Peyer's patch (tissue), 4 donors: ENCODE measurements around the gene GATA6. TPM values are rescaled to one million over a fixed set of nuclear protein-coding genes. Genes with fewer than 3 reads are reported as not detected.

Source experiments
- DNase-seq, 3 donors: peaks; one replicate each; pipeline ENCODE4 v3.0.0-alpha.2; 2017 to 2019
- H3K27ac ChIP-seq, 4 donors: fragments of 200-600 bp; sonication (generic); one replicate each; pipeline ENCODE4 v1.5.1; 2016 to 2019
- H3K27me3 ChIP-seq, 2 donors: fragments of 200-600 bp; sonication (generic); one replicate each; pipeline ENCODE4 v1.5.1; 2019
- H3K36me3 ChIP-seq, 3 donors: fragments of 200-600 bp; sonication (generic); one replicate each; pipeline ENCODE4 v1.5.1; 2016 to 2019
- H3K4me1 ChIP-seq, 4 donors: fragments of 200-600 bp; sonication (generic); one replicate each; pipeline ENCODE4 v1.5.1; 2016 to 2019
- H3K4me3 ChIP-seq, 4 donors: fragments of 200-600 bp; sonication (generic); 1 replicate in 3 of 4; 2 replicates in 1 of 4; pipeline ENCODE4 v1.5.1; 2016 to 2019; ENCODE audit warnings: mild to moderate bottlenecking in 1 of 4
- H3K9me3 ChIP-seq, 4 donors: fragments of 200-600 bp; sonication (generic); one replicate each; pipeline ENCODE4 v1.5.1; 2016 to 2019; ENCODE audit warnings: mild to moderate bottlenecking in 1 of 4
- CTCF ChIP-seq, 6 experiments: fragments of 450-650 bp in 4 of 6; fragments of 200-600 bp in 2 of 6; sonication (generic) in 1 of 6; IDR thresholded peaks; one replicate each; pipeline ENCODE4 v1.5.1; 2017 to 2019; ENCODE audit warnings: antibody characterized with exemption in 6 of 6, mild to moderate bottlenecking in 3 of 6, moderate library complexity in 1 of 6
- POLR2A ChIP-seq, 2 donors: fragments of 450-650 bp; IDR thresholded peaks; one replicate each; pipeline ENCODE4 v1.5.1; 2017; ENCODE audit warnings: antibody characterized with exemption in 2 of 2, mild to moderate bottlenecking in 2 of 2, moderate library complexity in 2 of 2
- total RNA-seq, 4 donors: library from RNA; depleted of rRNA; stranded (reverse); fragments of >200 nt; gene quantifications; one replicate each; pipeline ENCODE4 v1.1.0, GENCODE V29; 2016

GATA6 gene
- total RNA-seq, 4 donors from 2014 or later: 24.8 to 127 (median 114) TPM

DNA sequence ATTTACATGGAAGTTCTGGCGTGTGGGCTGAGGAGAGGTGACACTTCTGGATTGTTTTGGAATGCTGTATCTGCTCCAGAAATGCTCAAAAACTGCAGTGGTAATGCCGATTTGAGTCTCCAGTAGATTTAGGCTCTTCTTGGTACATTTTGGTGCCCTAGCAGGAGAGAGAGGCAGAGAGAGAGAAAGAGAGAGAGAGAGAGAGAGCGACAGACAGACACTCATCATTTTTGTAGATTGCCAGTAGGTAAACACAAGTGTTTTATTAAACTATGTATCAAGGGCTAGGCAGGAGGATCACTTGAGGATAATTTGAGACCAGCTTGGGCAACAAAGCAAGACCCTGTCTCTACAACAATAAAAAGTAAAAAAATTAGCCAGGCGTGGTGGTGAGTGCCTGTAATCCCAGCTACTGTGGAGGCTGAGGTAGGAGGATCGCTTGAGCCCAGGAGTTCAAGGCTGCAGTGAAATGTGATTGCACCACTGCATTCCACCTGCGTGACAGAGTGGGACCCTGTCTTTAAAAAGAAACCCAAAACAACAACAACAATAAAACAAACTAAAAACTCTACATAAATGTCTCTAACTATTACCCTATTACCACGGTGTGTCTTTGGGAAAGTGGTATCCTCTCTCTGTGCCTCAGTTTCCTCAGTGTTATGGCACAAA is 60.2 kb downstream of the GATA6 start:
- DNase-seq: no peak
- H3K27me3 ChIP-seq: no peaks in the 10 kb centered on the region
- peaks cover 0 to 5% (median 0%) of the 10 kb centered on the region in 4 donors for H3K4me1 ChIP-seq
- TF ChIP-seq POLR2A (IDR thresholded peaks at IDR 0.05) (no peak), CTCF (IDR thresholded peaks at IDR 0.05) (no peak)
- no peaks in the 10 kb centered on the region for H3K36me3 ChIP-seq
- H3K4me3 ChIP-seq: no peak overlapping the region
- H3K9me3 ChIP-seq: no peaks in the 10 kb centered on the region
- H3K27ac ChIP-seq: no peak overlapping the region

- Histone ChIP-seq H3K27me3 (no peaks in the 10 kb centered on the region), H3K27ac (no peak overlapping the region), H3K4me3 (no peak overlapping the region), H3K36me3 (no peaks in the 10 kb centered on the region), H3K4me1 (peaks cover 0 to 5% (median 0%) of the 10 kb centered on the region in 4 donors), H3K9me3 (no peaks in the 10 kb centered on the region)
- TF ChIP-seq CTCF (IDR thresholded peaks at IDR 0.05) (no peak), POLR2A (IDR thresholded peaks at IDR 0.05) (no peak)
- no peak for DNase-seq
These were observed 61.1 kb downstream of the GATA6 start for GRCh38 chr18:22230471-22230945.

DNA sequence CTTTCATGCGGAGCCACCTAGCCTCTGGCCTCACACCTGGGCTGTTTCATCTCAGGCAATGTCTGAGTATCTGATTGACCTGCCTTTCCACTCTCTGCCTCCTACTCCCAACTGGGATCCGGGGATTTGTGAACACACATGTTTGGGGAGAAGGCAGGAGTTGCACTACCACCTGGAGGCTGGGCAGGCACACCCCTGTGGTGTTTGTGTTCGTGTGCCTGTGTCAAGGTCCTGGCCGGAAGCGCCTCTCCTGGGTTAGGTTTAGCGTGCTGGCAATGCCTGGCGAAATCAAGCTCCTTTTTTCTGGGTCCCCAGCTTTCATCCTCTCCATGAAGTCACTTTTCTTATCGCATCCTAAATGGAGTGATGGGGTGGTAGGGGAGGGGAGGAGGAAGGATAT is 63.9 kb downstream of the GATA6 start:
- Histone ChIP-seq H3K27ac (no peak overlapping the region), H3K36me3 (no peaks in the 10 kb centered on the region), H3K9me3 (no peaks in the 10 kb centered on the region), H3K4me1 (peaks cover 0 to 5% (median 0%) of the 10 kb centered on the region in 4 donors), H3K4me3 (no peak overlapping the region), H3K27me3 (no peaks in the 10 kb centered on the region)
- TF ChIP-seq CTCF (IDR thresholded peaks at IDR 0.05) (peak in 1 of 6 experiments; percentile 31), POLR2A (IDR thresholded peaks at IDR 0.05) (no peak)
- peak in 2 of 3 donors; percentile 67 to 70 for DNase-seq

DNA sequence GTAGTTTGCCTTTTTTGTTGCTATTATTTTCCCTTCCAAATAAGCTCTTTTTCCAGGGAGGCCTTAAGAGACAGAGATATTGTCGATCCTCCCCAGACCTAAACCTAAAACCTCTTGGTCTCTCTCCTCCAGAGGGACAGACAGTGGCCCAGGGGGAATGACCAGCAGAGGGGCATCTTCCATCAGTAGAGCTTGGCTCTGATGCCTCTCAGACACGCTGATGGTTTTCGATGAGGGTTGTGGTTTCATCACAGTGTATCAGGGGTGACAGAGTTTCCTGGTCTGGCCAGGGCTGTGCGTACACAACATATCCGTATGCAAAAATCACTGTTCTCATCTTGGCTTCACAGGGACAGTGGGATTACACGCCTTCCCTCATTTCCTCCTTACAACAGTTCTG is 68.6 kb downstream of the GATA6 start:
- Histone ChIP-seq H3K36me3 (no peaks in the 10 kb centered on the region), H3K4me3 (no peak overlapping the region), H3K9me3 (no peaks in the 10 kb centered on the region), H3K27ac (no peak overlapping the region), H3K4me1 (peaks cover 0 to 16% (median 0%) of the 10 kb centered on the region in 4 donors), H3K27me3 (no peaks in the 10 kb centered on the region)
- TF ChIP-seq CTCF (IDR thresholded peaks at IDR 0.05): no peak
- TF ChIP-seq POLR2A (IDR thresholded peaks at IDR 0.05): no peak
- no peak for DNase-seq

GRCh38 chr18:22238681-22239080 is 69.3 kb downstream of the GATA6 start:
- Histone ChIP-seq H3K27me3 (no peaks in the 10 kb centered on the region), H3K36me3 (no peaks in the 10 kb centered on the region), H3K4me1 (peaks cover 0 to 21% (median 0%) of the 10 kb centered on the region in 4 donors), H3K4me3 (no peak overlapping the region), H3K27ac (no peak overlapping the region), H3K9me3 (no peaks in the 10 kb centered on the region)
- DNase-seq: no peak
- TF ChIP-seq POLR2A (IDR thresholded peaks at IDR 0.05) (no peak), CTCF (IDR thresholded peaks at IDR 0.05) (no peak)
